HL-60/S4 treated with retinoic acid at 250 ng/mL for 4 days and 3 days (cell line): ENCODE measurements around the gene FAM241A.
"Not testable (repeated sequence)": the region's sequence is repeated elsewhere in the genome, so short reads cannot be mapped to it uniquely, and the experiment has no call there.

ENCODE experiments used
- in situ Hi-C: fragments of 300-500 bp; cut with MboI; formaldehyde crosslinking; loops from 2 replicates; pipeline ENCODE4 v1.7.0; 2022; ENCODE audit warnings: low sequenced_read_pairs

Gene FAM241A

DNA sequence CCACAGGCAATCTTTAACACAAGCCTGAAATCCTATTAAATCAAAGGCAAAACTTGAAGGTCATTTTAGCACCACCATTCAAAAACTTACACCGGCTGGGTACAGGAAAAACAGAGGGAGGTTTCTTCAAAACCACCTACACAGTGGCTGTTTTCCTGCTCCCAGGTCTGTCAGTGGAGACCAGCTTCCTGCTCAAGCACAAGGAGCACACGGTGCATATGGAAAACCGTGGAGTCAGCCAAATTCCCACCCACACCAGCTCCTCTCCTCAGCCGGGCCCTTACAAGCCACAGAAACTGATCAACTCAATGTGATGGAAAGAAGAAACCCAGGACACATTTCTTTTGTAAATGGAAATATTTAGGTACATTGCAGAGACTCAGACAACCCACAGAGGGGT lies 14.3 kb upstream of the FAM241A start:
- in situ Hi-C loops: no loop called here

DNA sequence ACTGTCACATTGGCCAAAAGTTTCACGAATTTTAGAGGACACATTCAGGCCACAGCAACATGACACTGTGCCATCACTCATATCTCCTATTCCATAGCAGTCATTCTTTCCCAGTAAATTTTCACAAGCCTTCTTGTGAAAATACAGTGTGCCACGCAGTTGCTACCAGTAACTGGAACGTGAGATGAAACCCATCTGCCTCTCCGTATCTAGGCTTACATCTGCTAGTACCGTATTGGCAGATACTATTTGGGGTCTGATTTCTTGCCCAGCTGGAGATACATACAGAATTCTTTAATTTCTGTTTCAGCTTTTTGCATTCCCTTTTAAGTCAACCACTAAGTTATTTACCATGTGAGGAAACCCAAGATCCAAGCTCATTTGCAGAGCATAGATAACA lies 8.7 kb upstream of the FAM241A start:
- in situ Hi-C loops: no loop called here

DNA sequence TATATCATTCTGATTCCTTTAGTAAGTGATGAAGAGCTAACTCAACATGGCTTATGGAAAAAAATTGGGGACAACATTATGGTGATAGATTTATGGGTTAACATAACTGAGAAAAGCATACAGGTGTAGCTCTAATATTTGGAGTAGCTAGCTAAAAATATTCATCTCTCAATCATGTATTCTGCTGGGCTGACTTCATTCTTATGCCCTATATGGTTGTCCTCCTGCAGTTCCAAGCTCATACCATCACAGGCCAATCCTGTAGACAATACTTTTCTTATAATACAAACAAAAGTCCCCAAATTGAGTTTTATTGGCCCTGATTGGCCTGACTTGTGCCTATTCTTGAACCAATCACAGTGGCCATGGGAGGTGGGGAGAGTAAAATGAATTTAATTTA lies 6.7 kb upstream of the FAM241A start:
- in situ Hi-C loops: no loop called here

GRCh38 chr4:112140536-112140935 lies 4.7 kb upstream of the FAM241A start:
- in situ Hi-C loops: no loop called here

DNA sequence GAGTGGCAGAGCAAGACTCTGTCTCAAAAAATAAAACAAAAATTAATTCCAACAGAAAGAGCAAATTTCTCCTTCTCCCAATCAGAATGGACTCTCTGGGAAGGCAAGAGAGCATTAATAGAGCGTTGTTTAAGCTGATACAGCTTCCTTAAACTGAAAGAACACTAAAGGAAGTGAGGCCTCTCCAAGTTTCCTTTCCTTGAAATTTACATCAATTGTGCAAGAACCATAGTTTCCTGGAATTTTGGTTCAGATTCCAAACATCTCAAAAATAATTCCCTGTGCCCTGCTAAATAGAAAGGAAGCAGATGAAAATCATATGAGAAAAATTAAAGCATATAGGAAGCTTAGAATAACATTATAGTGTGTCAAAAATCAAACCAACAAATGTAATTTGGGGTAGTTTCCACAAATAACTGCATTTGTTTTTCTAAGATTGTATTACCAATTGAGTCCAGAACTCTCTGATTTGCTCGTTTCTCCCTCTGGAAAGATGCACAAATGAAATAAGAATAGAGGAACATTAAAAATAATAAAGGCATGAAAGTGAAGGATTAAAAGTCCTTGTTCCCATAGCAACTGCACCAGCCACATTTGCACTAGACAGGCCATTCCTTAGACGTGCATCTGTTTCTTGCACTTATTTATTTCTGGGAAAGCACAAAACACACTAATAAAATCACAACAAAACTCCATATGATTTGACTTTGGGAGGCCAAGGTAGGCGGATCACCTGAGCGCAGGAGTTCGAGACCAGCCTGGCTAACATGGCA lies 3.7 kb upstream of the FAM241A start:
- in situ Hi-C loops: no loop called here

DNA sequence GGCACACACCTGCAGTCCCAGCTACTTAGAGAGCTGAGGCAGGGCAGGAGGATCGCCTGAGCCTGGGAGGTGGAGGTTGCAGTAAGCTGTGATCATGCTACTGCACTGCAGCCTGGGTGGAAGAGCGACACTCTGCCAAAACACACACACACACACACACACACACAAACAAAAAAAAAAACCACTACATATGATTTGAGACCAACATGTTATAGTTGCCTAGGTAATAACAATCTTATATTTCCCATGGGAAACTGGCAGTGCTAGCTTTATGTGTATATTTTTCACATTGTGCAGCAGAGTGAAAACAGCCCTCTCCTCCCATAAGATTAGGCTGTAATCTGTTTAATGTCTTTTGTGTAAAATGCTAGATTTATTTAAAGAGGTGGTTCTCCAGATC lies 3.1 kb upstream of the FAM241A start:
- in situ Hi-C loops: no loop called here

DNA sequence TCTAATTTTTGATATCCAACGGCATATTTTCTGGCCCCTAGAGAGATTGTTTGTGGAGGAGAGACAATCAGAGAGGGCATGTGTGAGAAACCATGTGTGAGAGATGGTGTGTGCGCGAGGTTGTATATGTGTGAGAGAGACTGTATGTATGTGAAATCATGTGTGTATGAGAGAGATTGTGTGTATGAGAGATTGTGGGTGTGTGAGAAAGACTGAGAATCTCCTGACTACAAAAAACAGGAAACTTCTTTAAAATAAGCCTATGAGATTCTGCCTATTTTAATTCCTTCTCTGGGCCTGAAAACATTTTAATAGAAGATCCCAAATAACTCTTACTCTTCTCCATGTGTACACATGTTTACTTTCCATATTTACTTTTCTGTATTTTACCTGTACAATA lies 1.5 kb upstream of the FAM241A start:
- in situ Hi-C loops: no loop called here

- in situ Hi-C loops: no loop called here
Observed at GRCh38 chr4:112144546-112145325, 518 bp upstream of the FAM241A start.

- in situ Hi-C loops: no loop called here
Observed at GRCh38 chr4:112145790-112146501, 692 bp downstream of the FAM241A start.

DNA sequence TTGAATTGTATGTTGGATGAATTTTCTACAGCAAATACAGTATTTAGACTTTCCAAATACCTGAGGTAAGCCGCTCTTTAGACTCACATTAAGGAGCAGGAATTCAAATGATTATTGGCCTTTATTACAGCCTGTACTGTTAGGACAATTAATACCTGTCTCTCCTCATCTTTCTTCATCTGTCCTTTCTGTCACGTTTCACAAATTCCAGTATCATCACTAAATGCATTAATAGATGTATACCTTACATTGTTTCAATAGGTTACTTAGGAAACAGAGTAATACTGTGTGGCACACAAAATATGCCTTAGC lies 1.2 kb downstream of the FAM241A start:
- in situ Hi-C loops: no loop called here

- in situ Hi-C loops: no loop called here
Observed at GRCh38 chr4:112147697-112148096, 2.4 kb downstream of the FAM241A start.

DNA sequence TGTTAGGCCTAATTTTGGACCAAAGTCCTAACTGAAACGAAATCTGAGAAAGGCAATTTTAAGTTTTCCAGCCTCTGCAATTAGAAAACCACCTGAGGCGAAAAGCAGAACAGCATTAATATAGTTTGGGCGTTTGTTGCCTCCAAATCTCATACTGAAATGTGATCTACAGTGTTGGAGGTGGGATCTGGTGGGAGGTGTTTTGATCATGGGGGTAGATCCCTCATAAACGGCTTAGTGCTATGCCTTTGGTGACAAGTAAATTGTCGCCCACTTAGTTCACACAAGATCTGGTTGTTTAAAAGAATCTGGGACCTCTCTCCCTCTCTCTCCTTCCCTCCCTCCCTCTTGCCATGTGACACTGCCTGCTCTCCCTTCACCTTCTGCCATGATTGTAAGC lies 5.7 kb downstream of the FAM241A start:
- in situ Hi-C loops: no loop called here

- in situ Hi-C loops: no loop called here
Observed at GRCh38 chr4:112152521-112152920, 7.3 kb downstream of the FAM241A start.

DNA sequence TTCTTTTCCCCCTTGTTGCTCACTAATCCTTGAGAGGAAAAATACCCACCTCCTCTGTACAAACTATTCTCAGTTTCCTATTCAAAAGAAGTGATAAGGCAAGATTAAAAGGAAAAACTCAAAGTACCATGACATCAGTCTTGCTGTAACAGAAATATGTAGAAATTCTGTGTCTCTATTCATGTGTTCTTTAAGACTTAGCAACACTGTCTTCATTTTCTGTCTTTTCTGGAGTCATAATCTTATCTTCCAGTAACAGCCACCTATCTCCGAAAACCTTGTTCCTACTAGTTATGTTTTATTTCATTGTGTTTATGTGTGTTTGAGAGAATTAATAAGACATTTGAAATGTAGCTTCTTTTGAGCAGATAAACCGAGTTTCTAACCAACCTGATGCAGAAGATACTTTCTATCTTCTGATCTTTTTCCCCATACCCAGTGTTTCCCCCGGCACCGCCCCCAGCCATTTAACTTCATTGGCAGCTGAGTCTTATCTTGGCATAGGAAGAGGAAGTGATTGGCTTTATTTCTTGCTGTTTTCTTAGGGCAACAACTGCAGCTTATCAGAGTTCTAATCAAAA lies 8.0 kb downstream of the FAM241A start:
- in situ Hi-C loops: no loop called here

DNA sequence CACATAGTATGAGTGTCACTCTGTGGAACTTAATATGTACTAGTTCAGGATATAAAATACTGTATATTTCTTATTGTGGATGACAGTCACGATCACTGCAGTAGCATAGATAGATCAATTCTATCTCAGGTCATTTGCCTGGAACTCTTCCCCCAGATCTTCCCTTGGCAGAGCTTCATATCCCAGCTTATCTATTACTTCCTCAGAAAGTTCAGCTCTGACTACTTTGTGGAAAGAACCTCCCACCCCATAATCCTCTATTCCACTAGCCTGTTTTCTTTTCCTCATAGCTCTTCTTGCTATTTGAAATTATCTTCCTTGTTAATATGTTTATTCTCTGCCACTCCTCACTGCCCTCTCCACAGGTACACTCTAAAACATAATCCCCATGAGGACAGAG lies 10.9 kb downstream of the FAM241A start:
- in situ Hi-C loops: no loop called here

- in situ Hi-C loops: no loop called here
Observed at GRCh38 chr4:112156553-112156952, 11.3 kb downstream of the FAM241A start.

DNA sequence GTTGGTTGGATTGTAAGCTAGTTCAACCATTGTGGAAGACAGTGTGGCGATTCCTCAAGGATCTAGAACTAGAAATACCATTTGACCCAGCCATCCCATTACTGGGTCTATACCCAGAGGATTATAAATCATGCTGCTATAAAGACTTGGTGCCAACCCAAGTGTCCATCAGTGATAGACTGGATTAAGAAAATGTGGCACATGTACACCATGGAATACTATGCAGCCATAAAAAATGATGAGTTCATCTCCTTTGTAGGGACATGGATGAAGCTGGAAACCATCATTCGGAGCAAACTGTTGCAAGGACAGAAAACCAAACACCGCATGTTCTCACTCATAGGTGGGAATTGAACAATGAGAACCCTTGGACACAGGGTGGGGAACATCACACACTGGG lies 18.5 kb downstream of the FAM241A start:
- in situ Hi-C loops: not testable (repeated sequence)

GRCh38 chr4:112167794-112168193 lies 22.5 kb downstream of the FAM241A start:
- in situ Hi-C loops: no loop called here

DNA sequence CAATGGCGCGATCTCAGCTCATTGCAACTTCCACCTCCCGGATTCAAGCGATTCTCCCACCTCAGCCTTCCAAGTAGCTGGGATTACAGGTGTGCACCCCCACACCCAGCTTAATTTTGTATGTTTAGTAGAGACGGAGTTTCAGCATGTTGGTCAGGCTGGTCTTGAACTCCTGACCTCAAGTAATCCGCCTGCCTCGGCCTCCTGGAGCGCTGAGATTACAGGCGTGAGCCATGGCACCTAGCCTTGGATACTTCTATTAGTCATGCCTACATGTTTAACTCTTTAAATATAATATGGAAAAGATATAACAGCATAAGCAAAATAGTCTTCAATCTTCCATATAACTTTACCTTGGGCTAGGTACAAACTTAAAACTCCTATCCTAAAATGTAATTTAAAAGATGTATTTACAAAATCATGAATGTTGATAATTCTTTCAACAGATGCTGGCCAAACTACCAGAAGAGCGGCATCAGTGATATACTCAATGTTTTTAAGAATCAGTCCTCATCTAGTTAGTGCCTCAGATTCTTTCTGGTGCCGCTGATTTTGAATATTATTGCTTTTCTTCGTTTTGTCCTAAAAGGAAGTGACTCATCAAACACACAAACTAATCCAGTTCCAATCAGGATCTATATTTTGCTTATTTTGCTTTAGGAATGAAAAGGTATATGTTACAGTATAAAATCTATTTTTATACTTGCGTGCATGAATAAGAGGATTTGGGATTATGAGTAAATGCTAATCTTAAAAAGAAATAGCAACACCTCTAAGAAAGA lies 23.7 kb downstream of the FAM241A start:
- in situ Hi-C loops: no loop called here

- in situ Hi-C loops: no loop called here
Observed at GRCh38 chr4:112170451-112170993, 25.3 kb downstream of the FAM241A start.
